GM13976 (cell line): ENCODE measurements around the gene CLSTN2.

Source experiments
- DNase-seq: peaks from one replicate; pipeline ENCODE4 v3.0.0; 2012; ENCODE audit warnings: low spot score
- CTCF ChIP-seq: IDR thresholded peaks from 2 replicates; pipeline ENCODE4 v1.5.1; 2012; ENCODE audit warnings: borderline replicate concordance, mild to moderate bottlenecking; ENCODE audit not compliant: insufficient read depth; ENCODE audit errors: extremely low read depth, missing control alignments, control extremely low read depth
- in situ Hi-C: fragments of 300-500 bp; cut with MboI; formaldehyde crosslinking; loops from one replicate; pipeline ENCODE4 v1.12.0; 2022; ENCODE audit warnings: low sequenced_read_pairs, mixed read lengths, inconsistent platforms; ENCODE audit not compliant: unreplicated experiment

The CLSTN2 gene

GRCh38 chr3:140068494-140069017 is 133.6 kb downstream of the CLSTN2 start:
- TF ChIP-seq CTCF: no peak
- in situ Hi-C loops: no loop called here
- no peak for DNase-seq

- TF ChIP-seq CTCF: no peak
- in situ Hi-C loops: no loop called here
- DNase-seq: no peak
Observed at GRCh38 chr3:140073278-140074045, 138.5 kb downstream of the CLSTN2 start.

GRCh38 chr3:140076552-140076951 is 141.6 kb downstream of the CLSTN2 start:
- in situ Hi-C loops: no loop called here
- no peak for TF ChIP-seq CTCF
- no peak for DNase-seq

- no peak for DNase-seq
- no peak for TF ChIP-seq CTCF
- in situ Hi-C loops: no loop called here
Observed at GRCh38 chr3:140077406-140077805, 142.4 kb downstream of the CLSTN2 start.

- DNase-seq: no peak
- in situ Hi-C loops: no loop called here
- TF ChIP-seq CTCF: no peak
Observed at GRCh38 chr3:140078343-140078742, 143.4 kb downstream of the CLSTN2 start.

- in situ Hi-C loops: no loop called here
- no peak for TF ChIP-seq CTCF
- no peak for DNase-seq
Observed at GRCh38 chr3:140078940-140079339, 144.0 kb downstream of the CLSTN2 start.

GRCh38 chr3:140081887-140082286 is 146.9 kb downstream of the CLSTN2 start:
- in situ Hi-C loops: no loop called here

More at GRCh38 chr3:140081887-140082286, 146.9 kb downstream of the CLSTN2 start:
- DNase-seq: no peak
- no peak for TF ChIP-seq CTCF
